ENCODE results near the gene PKN1.

PKN1 gene

DNA sequence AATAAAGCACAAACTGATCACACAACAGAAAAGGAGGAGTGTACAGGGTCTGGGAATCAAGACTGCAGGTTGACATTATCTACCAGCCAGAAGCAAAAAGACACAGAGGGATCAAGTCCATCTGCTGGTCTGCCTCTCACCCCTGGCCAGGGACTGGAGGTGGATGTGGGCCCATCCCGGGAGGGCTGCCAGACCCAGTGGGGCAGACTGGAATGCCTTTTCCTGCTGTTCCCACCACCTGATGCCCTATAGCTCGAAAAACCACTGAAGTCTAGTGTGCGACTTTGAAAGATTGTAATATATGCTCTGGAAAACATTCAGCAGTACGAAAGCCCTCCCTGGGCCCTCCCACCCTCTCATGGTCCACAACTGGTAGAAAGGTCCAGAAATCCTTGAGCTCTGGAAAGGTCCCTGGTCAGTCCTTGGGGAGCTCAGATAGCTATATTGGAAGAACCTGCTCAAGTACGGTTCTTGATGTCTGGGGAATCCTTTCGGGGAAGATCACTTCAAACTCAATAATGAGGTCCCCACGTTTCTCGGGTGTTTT lies 82.5 kb downstream of the PKN1 start:
- H3K4me1 Mint-ChIP-seq (ENCODE audit: low read depth), result peaks cover 57% of the 10 kb centered on the region
- peaks cover 17% of the 10 kb centered on the region for H3K36me3 Mint-ChIP-seq
- no peaks in the 10 kb centered on the region for H3K27me3 Mint-ChIP-seq

DNA sequence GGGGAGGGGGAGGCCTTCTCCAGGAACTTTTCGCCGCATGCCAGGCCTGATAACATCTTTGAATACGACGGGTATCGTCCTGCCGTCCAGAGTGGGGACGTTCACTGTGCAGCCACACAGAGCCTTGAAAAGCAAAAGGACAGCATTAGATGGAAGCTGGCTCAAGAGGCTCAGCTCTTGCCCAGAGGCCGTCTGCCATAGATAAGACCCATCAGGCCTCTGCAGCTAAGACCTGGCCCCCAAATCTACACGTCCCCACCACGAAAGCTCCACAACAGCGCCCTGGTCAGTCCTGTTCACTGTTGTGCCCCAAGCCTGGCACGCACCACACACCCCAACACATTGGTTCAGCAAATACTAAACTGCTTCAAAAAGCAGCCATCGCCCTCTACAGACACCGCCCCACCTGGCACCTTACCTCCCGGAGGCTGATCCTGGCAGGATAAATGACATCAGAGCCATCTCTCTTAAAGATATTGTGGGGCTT lies 83.0 kb downstream of the PKN1 start:
- Mint-ChIP-seq H3K27me3 (no peaks in the 10 kb centered on the region), H3K36me3 (peaks cover 17% of the 10 kb centered on the region), H3K4me1 (ENCODE audit: low read depth) (peaks cover 51% of the 10 kb centered on the region), H3K27ac (peak overlapping the region; percentile 84), H3K4me3 (peak overlapping the region; percentile 95), H3K9me3 (ENCODE audit: low read depth) (no peaks in the 10 kb centered on the region)

More for the DNA sequence above, 82.5 kb downstream of the PKN1 start:
- Mint-ChIP-seq H3K9me3 (ENCODE audit: low read depth) (no peaks in the 10 kb centered on the region), H3K27ac (peak overlapping the region; percentile 84), H3K4me3 (peak overlapping the region; percentile 95)

DNA sequence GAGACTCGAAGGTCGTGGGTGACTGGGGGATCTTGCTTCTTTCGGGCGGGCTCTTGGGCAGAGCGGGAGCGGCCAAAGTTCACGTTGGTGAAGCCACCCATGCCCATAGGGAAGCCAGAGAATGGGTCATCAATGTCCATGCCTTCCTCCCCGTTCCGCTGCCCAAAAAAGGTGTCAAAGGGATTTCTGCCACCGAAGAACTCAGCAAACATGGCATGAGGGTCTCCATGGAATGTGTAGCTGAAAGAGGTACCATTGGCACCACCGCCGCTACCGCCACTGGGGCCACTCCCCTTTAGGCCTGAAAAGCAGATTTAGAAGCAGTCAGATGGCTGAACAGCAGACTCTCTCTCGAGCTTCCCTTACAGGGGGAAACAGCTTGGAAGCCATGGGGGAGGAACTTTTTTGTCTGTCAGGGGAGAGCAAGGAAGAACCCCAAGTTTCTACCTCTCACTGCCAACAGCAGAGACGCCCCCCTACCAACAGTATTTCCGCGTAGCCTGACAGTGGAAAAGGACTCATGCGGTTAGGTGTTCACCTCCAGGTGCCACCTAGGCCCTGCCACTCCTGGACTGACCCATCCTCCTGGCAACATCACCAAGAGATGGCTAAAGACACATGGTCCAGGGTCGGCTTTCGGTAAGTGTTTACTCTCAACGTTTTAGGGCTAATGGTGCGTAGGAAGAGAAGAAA lies 83.8 kb downstream of the PKN1 start:
- Mint-ChIP-seq H3K4me1 (ENCODE audit: low read depth) (peaks cover 54% of the 10 kb centered on the region), H3K27me3 (no peaks in the 10 kb centered on the region), H3K27ac (peak overlapping the region; percentile 84), H3K36me3 (peaks cover 17% of the 10 kb centered on the region), H3K9me3 (ENCODE audit: low read depth) (no peaks in the 10 kb centered on the region), H3K4me3 (peak overlapping the region; percentile 95)

DNA sequence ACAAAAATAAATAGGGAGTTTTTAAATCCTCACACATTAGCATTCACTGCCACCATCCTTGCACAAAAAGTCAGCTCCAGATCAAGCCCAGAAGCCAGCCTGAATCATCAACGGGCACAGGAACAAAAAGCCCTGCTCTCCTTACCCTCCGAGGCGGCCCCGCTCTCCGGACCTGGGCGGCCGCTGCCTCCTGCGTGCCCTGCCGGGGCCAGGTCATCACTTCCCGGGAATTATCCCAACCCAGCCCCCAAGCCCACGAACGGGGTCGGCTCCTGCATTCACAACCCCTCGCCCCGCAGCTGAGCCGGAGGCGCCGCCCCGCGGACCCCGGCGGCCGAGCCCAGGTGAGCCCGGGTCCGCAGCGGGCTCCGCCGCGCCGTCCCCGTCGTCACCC lies 84.3 kb downstream of the PKN1 start:
- Mint-ChIP-seq H3K27me3 (no peaks in the 10 kb centered on the region), H3K4me1 (ENCODE audit: low read depth) (peaks cover 59% of the 10 kb centered on the region), H3K27ac (peak overlapping the region; percentile 84), H3K4me3 (peak overlapping the region; percentile 95), H3K36me3 (peaks cover 17% of the 10 kb centered on the region), H3K9me3 (ENCODE audit: low read depth) (no peaks in the 10 kb centered on the region)

DNA sequence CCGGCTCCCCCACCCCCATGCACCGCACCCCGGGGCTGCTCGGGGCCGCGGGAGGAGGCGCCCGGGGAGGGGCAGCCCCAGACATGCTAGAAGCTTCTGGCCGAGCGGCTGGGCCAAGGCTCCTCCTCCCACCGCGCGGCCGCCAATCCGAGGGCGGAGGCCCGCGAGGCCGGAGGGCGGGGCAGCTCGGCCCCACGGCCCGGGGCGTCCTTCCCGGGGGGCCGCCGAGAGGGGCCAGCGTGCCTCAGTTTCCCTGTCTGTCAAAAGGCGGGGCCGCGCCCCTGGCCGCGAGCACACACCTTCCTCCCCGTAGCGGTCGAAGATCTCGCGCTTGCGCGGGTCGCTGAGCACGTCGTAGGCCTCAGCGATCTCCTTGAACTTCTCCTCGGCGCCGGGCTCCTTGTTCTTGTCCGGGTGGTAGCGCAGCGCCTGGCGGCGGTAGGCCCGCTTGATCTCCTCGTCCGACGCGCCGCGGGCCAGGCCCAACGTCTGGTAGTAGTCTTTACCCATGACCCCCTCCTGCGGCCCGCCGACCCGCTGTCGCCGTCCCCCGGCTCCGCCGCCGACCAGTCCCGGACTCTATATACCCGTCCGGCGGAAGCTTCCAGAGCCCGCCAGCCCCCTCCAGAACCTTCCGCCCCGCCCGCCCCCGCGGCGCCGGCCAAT lies 84.9 kb downstream of the PKN1 start, which contains the start of gene DNAJB1:
Gene DNAJB1 (minus strand): TSS at position 558 of the 666 bp plus-strand sequence. CDS start 48 bp downstream, at position 510.
- Mint-ChIP-seq H3K9me3 (ENCODE audit: low read depth) (no peaks in the 10 kb centered on the region), H3K36me3 (peaks cover 17% of the 10 kb centered on the region), H3K4me1 (ENCODE audit: low read depth) (peaks cover 65% of the 10 kb centered on the region), H3K4me3 (peak within 1 kb of the TSS; percentile 95), H3K27ac (peak within 1 kb of the TSS; percentile 95), H3K27me3 (no peaks in the 10 kb centered on the region)

DNA sequence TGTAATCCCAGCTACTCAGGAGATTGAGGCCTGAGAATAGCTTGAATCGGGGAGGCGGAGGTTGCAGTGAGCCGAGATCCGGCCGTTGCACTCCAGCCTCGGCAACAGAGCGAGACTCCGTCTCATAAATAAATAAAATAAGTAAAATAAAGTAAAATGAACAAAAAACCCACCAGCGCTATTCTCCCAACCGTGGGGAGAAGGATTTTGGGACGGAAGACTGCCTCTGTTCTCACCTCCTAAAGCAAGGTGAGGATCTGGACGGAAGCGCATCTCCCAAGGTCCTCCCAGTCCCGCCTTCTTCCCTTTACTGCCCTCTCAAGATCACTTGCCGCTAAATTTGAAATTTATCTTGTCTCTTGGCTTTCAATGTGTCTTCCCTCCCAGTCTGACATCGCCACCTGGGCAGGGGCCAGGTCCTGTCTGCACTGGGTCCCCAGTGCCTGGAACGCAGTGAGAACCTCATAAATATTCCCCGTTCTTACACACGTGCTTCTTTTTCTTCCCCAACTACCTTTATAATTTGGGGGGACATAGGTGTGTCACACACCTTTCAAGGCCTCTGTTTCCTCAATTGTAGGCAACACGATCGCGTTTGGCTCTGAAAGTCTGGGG lies 86.2 kb downstream of the PKN1 start:
- Mint-ChIP-seq H3K9me3 (ENCODE audit: low read depth) (no peaks in the 10 kb centered on the region), H3K4me3 (peak overlapping the region; percentile 84), H3K27me3 (no peaks in the 10 kb centered on the region), H3K27ac (peak overlapping the region; percentile 95), H3K4me1 (ENCODE audit: low read depth) (peaks cover 65% of the 10 kb centered on the region), H3K36me3 (peaks cover 17% of the 10 kb centered on the region)

DNA sequence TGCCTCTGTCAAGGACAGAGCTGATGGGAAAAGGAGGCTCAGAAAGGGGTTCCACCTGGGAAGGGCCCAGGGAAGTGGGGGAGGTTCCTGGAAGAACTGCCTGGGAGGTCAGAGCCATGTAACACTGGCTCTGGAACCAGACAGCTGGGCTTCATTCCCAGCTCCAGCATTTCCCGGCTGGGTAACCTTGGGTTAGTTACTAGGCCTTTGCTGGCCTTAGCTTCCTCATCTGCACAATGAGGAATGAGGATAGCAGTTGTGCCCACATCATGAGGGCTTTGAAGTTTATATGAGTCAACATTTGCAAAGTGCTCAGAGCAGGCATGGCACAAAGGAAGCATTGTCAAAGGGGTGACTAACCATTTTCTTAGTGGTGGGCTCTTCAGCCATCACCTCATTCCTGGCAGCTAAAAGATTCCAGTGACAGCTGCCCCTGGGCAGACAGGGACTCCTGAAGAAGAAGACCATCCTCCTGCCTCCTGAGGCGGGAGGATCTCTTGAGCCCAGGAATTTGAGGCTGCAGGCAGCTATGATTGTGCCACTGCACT lies 86.8 kb downstream of the PKN1 start:
- Mint-ChIP-seq H3K27me3 (no peaks in the 10 kb centered on the region), H3K4me1 (ENCODE audit: low read depth) (peaks cover 60% of the 10 kb centered on the region), H3K9me3 (ENCODE audit: low read depth) (no peaks in the 10 kb centered on the region), H3K27ac (peak overlapping the region; percentile 95), H3K36me3 (peaks cover 13% of the 10 kb centered on the region), H3K4me3 (peak overlapping the region; percentile 73)

DNA sequence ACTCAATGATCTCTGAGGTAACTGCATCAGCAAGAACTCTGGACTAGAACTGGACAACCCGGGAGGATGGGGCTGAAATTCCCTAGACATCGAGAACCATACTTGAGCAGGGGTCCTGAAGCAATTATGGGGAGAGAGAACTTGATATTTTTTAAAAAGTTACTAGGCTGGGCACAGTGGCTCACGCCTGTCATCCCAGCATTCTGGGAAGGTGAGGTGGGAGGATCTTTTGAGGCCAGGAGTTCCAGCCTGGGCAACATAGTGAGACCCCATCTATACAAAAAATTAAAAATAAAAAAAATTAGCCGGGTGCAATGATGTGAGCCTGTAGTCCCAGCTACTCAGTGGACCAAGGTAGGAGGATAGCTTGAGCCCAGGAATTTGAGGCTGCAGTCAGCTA lies 87.4 kb downstream of the PKN1 start:
- Mint-ChIP-seq H3K4me1 (ENCODE audit: low read depth) (peaks cover 57% of the 10 kb centered on the region), H3K27ac (peak overlapping the region; percentile 95), H3K27me3 (no peaks in the 10 kb centered on the region), H3K36me3 (peaks cover 9% of the 10 kb centered on the region), H3K9me3 (ENCODE audit: low read depth) (no peaks in the 10 kb centered on the region), H3K4me3 (peak overlapping the region; percentile 73)

Data from activated naive CD8-positive, alpha-beta T cell (primary cell).